HG03571 (cell line): ENCODE data around the gene NRCAM.
A peak's percentile ranks its signal among the peaks of the same experiment; 100 is the strongest.

Experiments
- ATAC-seq: cut with Tn5 transposase; IDR thresholded peaks from one replicate; pipeline ENCODE4 v1.9.1; 2021; ENCODE audit not compliant: unreplicated experiment

NRCAM gene

DNA sequence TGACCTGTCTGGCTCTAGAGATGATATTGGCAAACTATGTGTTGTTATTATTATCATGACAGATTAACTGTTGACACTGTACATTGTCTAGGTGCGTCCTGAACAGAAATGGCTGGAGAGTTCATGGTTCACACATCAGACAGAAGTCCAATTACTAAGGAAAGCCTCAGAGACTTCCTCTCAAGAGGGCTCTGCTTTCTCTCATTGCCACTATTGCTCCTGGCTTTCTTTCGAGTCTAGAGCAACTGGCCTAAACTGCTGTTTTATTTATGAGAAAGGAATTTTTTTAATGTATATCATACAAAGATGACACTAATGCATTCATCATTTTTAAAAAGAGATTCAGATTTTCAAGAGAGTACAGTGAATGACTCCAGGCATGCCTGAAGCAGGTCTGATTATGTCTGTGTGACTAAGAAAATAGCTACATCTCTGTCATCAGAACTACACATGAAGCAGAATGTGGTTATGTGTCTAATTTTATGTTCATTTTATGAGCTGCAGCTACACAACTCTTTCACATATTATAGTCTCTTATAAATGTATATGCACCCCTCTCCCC lies 30.4 kb downstream of the NRCAM start:
- ATAC-seq, result no peak

DNA sequence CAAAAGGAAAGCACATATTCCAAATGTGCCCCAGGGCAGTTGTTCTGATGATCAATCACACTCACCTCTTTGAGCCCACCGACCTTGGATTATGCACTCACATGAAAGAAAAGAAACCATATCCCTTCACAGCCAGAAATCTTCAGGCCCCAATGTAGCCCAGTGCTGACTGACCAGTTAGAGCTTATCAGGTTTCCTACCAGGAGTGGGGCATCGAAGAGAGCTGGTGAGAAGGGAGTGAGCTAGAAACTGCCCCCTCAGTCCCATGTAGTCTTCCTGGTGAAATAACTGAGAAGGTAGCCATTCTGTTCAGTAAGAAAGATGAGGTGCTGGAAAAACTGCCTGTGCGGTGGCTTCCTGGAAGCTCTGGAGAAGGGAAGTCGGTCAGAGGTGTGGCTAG lies 32.2 kb downstream of the NRCAM start:
- ATAC-seq, result no peak

DNA sequence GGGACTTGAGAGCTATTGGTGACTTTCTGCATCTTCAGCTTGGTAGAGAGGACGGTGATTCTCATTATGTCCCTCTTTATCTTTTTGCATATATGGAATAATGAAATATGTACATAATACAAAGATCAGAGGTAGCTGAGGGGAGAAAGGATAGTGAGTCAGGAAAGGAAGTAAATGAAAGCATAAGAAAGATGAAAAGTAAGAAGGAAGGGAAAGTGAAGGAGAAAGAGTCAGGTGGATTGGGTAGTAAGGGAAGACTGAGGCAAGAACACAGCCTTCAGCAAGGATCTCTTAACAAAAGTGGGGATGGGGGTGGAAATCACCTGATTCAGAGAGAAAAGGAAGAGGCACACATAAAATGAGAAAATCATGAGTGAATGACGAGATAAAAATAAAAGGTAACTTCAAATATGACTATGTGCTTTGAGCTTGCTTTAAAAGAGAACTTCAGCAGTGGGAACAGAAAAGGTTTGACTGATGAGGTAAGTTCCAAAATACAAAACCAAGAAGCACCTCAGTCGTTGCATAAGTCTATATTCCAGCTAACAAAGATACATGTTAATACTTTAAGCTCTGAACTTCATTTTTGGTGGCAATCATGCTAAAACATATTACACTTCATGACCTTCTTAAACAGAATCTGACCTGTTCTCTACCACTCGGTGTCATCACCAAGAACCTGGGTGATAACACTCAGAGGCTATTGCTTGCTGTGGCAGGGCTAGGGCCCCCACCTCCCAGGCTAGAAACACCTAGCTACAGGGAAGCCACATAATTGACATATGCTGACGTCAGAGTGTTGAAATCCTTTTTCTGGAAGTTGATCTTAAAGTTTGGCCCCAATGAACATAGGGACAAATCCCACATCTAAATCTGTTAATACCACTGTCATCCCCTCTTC lies 32.9 kb downstream of the NRCAM start:
- no peak for ATAC-seq

DNA sequence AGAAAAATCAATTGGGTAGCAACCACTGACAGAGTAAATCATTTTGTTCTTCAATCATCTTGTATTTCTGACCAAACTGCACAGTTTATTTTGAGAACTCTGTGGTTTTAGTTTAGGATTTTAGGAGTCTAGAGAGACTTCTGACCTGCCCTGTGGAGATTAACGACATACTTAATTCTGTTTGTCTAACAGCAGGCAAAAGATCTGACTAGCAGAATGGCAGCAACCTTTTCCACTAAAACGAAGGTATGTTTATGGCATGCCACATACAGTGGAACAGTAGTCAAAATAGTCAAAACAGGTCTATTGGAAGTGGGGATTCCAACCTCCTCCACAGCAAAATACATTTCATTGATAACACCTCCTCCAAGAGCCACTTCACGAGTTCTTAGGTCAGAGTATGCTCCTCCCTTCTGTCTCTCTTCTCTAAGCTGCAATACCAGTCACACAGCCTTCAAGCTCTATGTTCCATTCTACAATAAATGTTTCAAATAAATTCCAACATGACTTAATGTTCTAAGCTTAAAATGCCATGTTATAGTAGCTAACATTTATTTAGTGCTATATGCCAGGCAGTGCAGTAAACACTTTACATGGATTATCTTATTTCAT lies 34.4 kb downstream of the NRCAM start:
- ATAC-seq, result no peak

DNA sequence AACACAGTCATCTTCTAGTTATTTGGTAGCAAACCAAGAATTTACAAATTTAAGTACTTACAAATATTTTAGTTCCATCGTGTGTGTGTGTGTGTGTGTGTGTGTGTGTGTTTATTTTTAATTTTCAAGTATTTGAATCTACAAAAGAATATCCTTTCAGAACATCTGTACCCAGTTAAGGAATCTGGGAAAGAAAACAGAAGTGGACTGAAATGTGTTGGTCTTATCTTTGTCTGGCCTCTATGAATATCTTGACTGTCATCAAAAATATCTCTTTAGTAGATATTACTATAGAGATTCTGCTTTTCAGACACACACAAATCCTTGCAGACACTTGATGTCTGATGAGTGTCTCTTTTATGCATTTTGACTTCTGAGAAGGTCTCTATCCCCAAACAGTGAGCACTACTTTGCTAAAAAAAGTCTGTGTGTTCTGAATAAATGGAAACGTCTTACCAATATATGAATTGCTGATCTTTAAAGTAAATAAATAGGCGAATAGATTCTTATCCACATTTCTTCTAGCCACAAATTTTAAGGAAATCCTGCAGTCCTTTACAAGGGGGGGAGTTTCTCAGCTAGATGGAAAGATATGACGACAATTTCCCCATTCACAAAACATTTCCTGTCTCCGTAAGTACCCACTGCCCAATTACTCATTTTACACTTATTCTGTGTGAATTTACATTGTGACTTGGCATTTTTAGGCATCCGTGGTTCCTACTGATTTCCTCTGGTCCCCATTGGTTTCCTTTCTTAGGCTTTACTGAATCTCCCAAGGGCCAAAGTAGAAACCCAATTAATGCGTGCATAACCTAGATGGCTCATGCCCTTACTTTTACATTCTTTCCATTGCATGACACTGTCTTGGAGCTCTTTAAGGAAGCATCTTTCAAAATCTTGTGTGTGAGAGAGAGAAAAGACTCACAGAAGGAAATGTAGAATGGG lies 36.0 kb downstream of the NRCAM start:
- ATAC-seq, result no peak

DNA sequence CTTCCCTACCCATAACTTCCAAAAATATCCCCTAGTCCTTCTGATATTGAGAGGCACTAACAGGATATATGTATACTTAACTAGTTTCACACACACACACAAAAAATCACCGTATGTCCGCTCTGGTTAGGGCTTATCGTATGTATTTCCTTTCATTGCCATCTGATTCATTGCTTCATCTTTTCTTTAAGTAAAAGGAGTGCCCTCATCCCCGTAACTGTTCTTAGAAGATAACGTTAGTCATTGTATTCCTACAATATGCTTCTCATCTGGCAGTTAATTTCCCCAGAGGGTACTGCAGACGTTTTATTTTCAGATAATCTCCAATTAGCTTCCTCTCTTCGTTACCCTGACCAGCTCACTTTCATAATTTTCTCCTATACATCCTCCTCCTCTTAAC lies 37.3 kb downstream of the NRCAM start:
- no peak for ATAC-seq

DNA sequence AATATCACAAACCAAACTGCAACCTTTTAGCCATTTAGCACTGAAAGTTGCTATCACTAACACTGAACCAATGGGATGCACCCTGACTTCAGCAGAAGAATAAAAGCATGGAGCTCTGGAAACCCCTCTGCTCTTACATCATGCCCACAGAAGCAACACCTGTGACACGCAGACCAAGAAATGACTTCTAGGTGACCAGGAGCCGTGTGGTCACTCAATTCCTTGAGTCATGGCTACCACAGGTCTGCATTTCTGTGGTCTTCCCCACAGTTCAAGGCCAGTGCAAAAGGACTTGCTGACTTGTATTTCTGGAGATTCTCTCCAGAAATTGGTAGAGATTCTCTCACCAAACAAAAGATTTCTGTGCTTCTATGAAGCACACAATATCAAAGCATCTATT lies 38.3 kb downstream of the NRCAM start:
- ATAC-seq, result no peak

DNA sequence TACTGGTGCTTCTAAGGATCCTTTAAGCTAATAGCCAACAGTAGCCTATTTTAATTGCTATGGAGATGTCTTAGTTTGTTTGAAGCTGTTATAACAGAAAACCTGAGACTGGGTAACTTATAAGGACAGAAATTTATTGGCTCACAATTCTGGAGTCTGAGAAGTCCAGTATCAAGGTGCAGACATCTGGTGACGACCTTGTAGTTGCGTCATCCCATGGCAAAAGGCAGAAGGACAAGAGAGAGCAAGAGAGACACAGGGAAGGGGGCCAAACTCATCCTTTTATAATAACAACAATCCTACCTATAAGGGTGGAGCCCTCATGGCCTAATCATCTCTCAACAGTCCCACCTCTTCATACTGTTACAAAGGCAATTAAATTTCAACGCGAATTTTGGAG lies 39.1 kb downstream of the NRCAM start:
- no peak for ATAC-seq

DNA sequence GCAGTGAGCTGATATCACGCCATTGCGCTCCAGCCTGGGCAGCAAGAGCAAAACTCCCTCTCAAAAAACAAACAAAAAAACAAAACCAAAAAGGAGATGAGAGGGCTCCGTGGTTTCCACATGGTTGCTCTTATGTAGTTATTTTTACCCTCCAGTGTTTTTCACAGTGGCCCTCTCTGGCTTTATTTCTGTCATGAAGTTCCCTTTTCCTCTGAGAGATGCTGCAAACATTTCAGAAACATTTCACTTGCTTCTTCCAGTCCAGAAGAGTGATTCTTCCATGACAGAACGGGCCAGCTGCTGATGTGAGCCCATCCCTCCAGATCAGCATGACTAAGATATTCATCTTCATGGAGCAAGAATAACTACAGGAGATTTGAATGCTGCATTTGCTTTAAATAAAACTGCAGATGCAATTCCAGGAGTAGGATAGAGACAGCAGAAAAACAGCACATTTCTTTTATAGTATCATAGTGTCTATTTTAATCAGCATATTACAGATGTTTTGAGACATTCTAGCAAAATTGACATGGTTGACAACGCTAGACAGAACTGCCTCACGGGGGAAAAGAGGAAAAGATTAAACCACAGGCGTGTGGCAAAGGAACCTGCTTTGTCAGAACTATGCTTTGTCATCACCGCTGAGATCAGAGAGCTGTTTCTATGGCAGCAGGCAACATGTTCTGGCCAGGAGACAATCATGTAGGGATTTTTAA lies 40.3 kb downstream of the NRCAM start:
- peak; percentile 87 for ATAC-seq

DNA sequence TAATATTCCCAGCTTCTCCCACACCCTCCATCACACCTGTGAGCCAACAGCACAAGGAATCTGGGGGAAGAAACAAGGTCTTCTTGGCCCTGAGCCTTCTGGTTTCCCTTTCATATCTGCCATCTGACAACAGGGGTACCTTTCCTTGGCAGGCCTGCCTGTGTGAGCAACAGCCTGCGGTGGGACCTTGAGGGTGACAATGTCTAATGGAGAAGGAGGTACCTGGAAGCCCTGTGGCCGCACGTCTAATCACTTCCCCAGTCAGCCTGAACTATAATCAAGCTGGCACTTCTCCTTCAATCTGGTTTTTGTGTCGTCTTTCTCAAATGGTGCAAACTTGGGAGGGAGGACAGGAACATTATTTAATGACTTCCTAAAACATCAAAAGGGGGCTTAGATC lies 41.2 kb downstream of the NRCAM start:
- ATAC-seq, result no peak

DNA sequence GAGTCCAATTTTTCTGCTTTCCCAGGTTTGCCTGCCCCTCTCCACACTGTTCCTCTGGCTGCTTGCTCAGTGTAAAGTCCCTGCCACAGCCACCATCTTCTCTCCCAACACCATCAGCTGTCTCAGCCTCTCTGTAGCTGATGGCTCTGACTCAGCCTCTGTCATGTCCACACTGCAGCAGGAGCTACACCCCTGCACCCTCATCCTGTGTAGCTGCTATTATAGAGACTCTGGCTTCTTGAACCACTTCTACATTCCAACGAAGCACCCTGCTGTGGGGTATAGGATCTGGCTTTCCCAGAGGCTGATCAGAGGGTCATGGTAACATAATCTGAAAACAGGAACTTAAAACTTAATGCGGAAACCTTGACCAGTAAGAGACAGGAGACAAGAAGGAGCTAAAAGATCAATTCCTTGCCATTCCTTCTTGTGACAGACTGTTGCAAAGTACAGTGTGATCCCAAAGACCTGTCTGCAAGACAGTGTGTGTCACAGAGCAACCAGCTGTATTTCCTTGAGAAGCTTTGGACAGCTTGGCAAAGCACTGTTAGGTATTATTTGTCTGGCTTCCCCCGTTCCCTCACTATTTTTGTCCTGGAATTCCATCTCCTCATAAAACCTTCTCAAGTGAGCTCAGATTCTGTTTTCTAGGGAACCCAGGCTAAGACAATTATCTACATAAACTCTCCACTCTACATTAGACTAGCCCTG lies 42.3 kb downstream of the NRCAM start:
- ATAC-seq, result no peak

DNA sequence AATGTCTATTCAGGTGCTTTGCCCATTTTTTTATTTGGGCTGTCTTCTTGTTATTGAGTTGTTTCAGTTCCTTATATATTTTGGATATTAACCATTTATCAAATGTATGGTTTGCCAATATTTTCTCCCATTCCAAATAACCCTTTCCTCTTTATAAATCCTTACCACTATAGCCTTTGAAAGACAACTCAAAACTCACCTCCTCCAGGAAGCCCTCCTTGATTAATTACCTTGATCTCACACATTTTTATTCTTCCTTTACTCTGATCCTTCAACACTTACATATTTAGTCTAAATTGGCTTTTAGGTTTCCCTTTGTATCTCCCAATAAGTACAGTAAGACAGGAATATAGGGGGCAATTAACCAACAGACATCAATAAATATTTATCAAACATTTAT lies 42.9 kb downstream of the NRCAM start:
- no peak for ATAC-seq

DNA sequence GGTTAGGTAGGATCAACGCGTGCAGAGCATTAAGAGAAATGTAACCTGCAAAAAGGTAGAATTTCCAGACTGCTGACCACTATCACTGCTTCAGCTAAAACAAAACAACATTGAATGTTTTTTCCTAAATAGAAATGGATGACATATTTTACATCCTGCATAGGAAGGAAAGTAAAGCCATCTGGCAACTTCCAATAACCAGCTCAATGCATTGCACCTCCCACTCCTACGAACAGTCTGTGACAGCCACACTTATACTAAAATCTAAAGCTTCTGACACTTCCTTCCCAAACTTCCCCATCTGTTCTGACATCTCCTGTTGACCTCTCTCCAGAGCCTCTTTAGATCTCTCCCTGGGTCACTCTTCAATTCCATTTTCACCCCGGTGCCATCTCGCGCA lies 47.1 kb downstream of the NRCAM start:
- no peak for ATAC-seq

DNA sequence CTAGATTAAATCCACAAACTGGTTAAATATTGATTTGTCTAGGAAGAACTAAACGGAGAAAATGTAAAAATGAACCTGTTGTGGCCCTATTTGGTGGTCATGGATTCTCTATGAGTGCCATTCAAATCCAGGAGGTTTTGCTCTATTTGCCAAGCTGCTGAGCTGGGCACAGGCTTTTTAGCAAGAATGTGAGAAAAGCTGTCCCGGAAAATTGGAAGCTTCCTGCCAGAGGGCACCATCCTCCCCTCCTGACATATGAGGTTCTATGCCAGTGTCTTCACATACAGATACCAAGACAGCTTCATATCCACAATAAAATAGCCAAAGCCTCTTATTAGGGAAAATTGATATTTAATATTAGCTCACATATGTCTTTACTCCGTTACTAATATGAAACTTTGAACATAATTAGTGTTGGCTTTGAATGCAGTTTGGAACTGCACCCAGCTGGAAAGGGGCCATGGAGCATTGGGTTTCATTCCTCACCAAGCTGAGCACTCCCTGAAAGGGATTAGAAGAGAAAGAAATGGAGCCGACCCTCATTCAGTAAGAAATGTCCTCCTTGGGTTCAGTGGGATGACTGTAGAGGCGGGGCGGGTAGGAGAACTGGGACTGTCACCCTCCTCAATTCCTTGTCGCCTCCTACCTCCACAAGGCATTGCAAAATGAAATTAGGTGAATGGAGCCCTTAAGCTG lies 47.8 kb downstream of the NRCAM start:
- ATAC-seq, result no peak

DNA sequence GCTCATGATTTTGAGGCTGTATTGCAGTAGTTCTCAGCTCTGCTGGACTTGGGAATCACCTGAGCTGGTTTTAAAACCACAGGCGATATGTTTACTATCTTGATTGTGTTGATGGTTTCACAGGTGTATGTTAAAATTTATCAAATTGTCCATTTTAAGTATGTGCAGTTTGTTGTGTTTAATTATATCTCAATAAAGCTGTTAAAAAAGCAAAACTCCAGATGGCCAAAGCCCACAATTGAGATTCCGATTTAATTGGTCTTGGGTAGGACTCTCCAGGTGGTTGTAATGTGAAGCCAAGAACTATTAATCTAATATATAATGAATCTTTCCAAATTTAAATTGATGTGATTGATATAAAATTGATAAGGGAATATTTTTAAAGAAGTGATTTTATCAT lies 48.6 kb downstream of the NRCAM start:
- ATAC-seq, result no peak

DNA sequence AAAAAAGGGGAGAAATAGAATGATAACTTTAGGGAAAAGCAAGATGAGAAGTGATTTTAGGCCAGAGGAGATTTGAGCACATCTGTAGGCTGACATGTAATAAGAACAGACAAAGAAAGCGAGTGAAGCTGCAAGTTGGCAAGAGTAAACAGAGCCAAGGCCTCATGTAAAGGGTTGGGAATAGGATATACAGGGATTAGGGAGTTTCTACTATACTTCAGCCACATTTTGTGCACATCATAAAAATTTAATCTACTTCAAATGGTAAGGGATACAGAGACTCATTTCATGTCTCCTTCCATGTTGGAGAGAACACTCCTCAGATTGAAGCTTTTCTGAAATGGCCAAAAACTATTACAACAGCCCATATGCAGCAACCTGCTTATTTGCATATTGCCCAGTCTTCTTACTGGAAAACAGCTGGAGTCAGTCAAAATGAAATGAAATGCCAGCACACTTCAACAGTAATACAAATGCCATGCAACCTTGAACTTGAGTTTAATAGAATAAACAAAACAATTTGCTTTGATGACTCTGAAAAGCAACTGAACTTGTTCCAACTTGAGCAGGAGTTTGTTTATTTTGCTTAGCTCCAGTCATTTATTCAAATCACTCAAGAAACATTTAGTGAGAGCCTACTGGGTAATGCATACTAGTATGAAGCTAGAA lies 49.9 kb downstream of the NRCAM start:
- ATAC-seq, result no peak

DNA sequence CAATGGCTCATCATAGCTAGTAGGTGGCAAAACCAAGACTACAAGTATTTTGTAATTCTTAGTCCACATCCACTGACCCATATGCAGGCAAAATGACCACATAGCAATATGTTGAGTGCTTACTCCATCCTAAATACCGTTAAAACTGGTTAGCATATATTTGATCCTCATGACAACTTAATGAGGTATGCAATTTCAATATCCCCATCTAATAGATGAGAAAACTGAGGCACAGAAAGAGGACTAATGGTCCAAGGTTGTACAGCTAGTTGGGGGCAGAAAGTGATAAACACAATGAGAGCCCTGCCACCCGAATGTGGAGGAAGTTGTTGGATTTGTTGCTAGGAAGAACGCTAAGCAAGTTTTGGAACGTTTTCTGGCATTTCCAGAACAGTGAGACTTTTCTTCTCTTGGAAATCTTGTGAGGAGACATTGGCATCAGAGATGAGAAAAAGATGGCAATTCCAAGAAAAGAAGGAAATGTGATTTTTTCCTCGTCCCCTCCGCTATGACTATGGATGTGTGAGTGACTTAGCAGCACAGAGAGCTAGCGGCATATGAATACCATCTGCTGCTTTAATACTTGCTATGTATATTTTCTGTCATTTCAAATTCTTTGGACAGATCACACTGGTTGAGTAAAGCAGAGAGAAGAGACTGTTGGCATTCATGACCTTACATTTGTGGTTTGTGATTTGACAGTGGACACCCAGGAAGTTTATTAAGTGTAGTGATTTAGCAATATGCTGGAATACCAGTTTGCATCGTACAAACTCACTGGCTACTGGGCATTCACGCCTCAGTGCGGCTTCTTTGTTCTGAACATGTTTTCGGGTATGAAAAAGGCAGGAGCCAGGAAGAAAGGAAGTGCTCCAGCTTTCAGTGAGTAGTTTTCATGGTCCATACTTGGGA lies 51.5 kb downstream of the NRCAM start:
- no peak for ATAC-seq
